ENCODE results near the gene NLRP14.

Gene NLRP14

GRCh38 chr11:7057641-7058040 is 37.4 kb downstream of the NLRP14 start:
- DNase-seq (ENCODE audit: low read depth): no peak

- DNase-seq (ENCODE audit: low read depth): peak; percentile 89
Observed at GRCh38 chr11:7060868-7061267, 40.6 kb downstream of the NLRP14 start.

GRCh38 chr11:7062534-7062933 is 42.3 kb downstream of the NLRP14 start:
- no peak for DNase-seq (ENCODE audit: low read depth)

- DNase-seq (ENCODE audit: low read depth): no peak
Observed at GRCh38 chr11:7072401-7073028, 52.2 kb downstream of the NLRP14 start.

GRCh38 chr11:7077101-7077500 is 56.8 kb downstream of the NLRP14 start:
- no peak for DNase-seq (ENCODE audit: low read depth)

- no peak for DNase-seq (ENCODE audit: low read depth)
Observed at GRCh38 chr11:7079545-7080135, 59.4 kb downstream of the NLRP14 start.

- DNase-seq (ENCODE audit: low read depth): no peak
Observed at GRCh38 chr11:7080900-7081299, 60.6 kb downstream of the NLRP14 start.

GRCh38 chr11:7081441-7081840 is 61.2 kb downstream of the NLRP14 start:
- DNase-seq (ENCODE audit: low read depth): no peak

- DNase-seq (ENCODE audit: low read depth): no peak
Observed at GRCh38 chr11:7088921-7089320, 68.6 kb downstream of the NLRP14 start, which contains the start of gene RBMXL2. Gene RBMXL2 (plus strand): TSS chr11:7088998. CDS start chr11:7089121, 123 bp downstream.

GRCh38 chr11:7089328-7090251 is 69.3 kb downstream of the NLRP14 start:
- no peak for DNase-seq (ENCODE audit: low read depth)

- DNase-seq (ENCODE audit: low read depth): peak; percentile 17
Observed at GRCh38 chr11:7098235-7098832, 78.1 kb downstream of the NLRP14 start.

GRCh38 chr11:7115780-7116179 is 95.5 kb downstream of the NLRP14 start:
- no peak for DNase-seq (ENCODE audit: low read depth)

GRCh38 chr11:7116370-7116769 is 96.1 kb downstream of the NLRP14 start:
- no peak for DNase-seq (ENCODE audit: low read depth)
